IMR-90 (cell line): Measurements from ENCODE around the gene EVPL. TPM values are rescaled to one million over a fixed set of nuclear protein-coding genes. Genes with fewer than 3 reads are reported as not detected.

Experiments used
- ATAC-seq: fragments of 200-7000 bp; cut with Tn5 transposase; 2 replicates; pipeline ENCODE4 v1.9.1; 2020; ENCODE audit warnings: low read depth, mild to moderate bottlenecking, moderate library complexity
- BruUV-seq: library from RNA; stranded (reverse); fragments of 400-500 nt; replicated peaks from 2 replicates; lab custom pipeline; 2021; lab: Mats Ljungman, UMichigan
- CTCF ChIA-PET: fragments of 300-600 bp; formaldehyde crosslinking; extraction: SDS; loops from one replicate; lab custom pipeline; 2021; ENCODE audit warnings: antibody characterized with exemption; lab: Yijun Ruan, JAX
- POLR2A ChIA-PET: fragments of 300-600 bp; sonication (Branson Sonifier 250); formaldehyde crosslinking; loops from one replicate; lab custom pipeline; 2022; ENCODE audit warnings: antibody characterized with exemption; ENCODE audit not compliant: unreplicated experiment; lab: Charles Lee
- DNase-seq: peaks from one replicate; pipeline ENCODE4 v3.0.0; 2013
- H2AFZ ChIP-seq: replicated peaks from 2 replicates; pipeline ENCODE3; 2013; ENCODE audit warnings: low read length, mild to moderate bottlenecking; ENCODE audit not compliant: poor library complexity
- H2AK5ac ChIP-seq: 2 replicates; pipeline ENCODE4 v1.6.1; 2013; ENCODE audit warnings: low read depth, low read length, inconsistent platforms
- H2AK9ac ChIP-seq: replicated peaks from 2 replicates; pipeline ENCODE3; 2013; ENCODE audit warnings: mild to moderate bottlenecking, low read depth, low read length, moderate library complexity; ENCODE audit not compliant: poor library complexity
- H2BK120ac ChIP-seq: 2 replicates; pipeline ENCODE4 v1.6.1; 2013; ENCODE audit warnings: low read depth, low read length, inconsistent platforms
- H2BK15ac ChIP-seq: 3 replicates; pipeline ENCODE4 v1.6.1; 2013; ENCODE audit warnings: low read depth, low read length, inconsistent platforms
- H2BK20ac ChIP-seq: 2 replicates; pipeline ENCODE4 v1.6.1; 2013; ENCODE audit warnings: low read depth, mild to moderate bottlenecking, inconsistent platforms, low read length, moderate library complexity
- H2BK5ac ChIP-seq: 2 replicates; pipeline ENCODE4 v1.6.1; 2013; ENCODE audit warnings: mild to moderate bottlenecking, low read depth, low read length, inconsistent platforms; ENCODE audit not compliant: poor library complexity, severe bottlenecking
- H3K14ac ChIP-seq: replicated peaks from 2 replicates; pipeline ENCODE4 v1.6.1; 2013; ENCODE audit warnings: low read depth, low read length, inconsistent platforms
- H3K18ac ChIP-seq: 2 replicates; pipeline ENCODE4 v1.6.1; 2013; ENCODE audit warnings: low read depth, low read length, control low read depth
- H3K23ac ChIP-seq: 2 replicates; pipeline ENCODE4 v1.6.1; 2013; ENCODE audit warnings: low read depth, low read length, inconsistent platforms
- H3K27ac ChIP-seq: 2 replicates; pipeline ENCODE4 v1.5.1; 2013; ENCODE audit warnings: mild to moderate bottlenecking, control low read depth, low read length; ENCODE audit not compliant: insufficient read depth
- H3K27me3 ChIP-seq: 2 replicates; pipeline ENCODE4 v1.6.1; 2013; ENCODE audit warnings: low read length; ENCODE audit not compliant: control insufficient read depth, insufficient read depth
- H3K36me3 ChIP-seq: 2 replicates; pipeline ENCODE4 v1.6.1; 2013; ENCODE audit warnings: low read length, mixed read lengths; ENCODE audit not compliant: control insufficient read depth, insufficient read depth
- H3K4ac ChIP-seq: 2 replicates; pipeline ENCODE4 v1.6.1; 2013; ENCODE audit warnings: low read depth, low read length, inconsistent platforms
- H3K4me1 ChIP-seq: 2 replicates; pipeline ENCODE4 v1.6.1; 2013; ENCODE audit warnings: low read length, mixed read lengths; ENCODE audit not compliant: control insufficient read depth, insufficient read depth
- H3K4me2 ChIP-seq: 2 replicates; pipeline ENCODE4 v1.6.1; 2013; ENCODE audit warnings: low read depth, mild to moderate bottlenecking, control low read depth, low read length, moderate library complexity
- H3K4me3 ChIP-seq: 2 replicates; pipeline ENCODE4 v1.5.1; 2013; ENCODE audit warnings: low read depth, mild to moderate bottlenecking, control low read depth, low read length, moderate library complexity; ENCODE audit not compliant: insufficient read depth
- H3K56ac ChIP-seq: 2 replicates; pipeline ENCODE4 v1.6.1; 2013; ENCODE audit warnings: low read length, inconsistent platforms; ENCODE audit not compliant: insufficient read depth; ENCODE audit errors: extremely low read depth
- H3K79me1 ChIP-seq, 2 experiments: 2 replicates each; pipeline ENCODE4 v1.6.1; 2013; ENCODE audit warnings: low read length in 2 of 2, inconsistent platforms in 1 of 2, low read depth in 1 of 2
- H3K9ac ChIP-seq: 2 replicates; pipeline ENCODE4 v1.6.1; 2013; ENCODE audit warnings: low read depth, low read length, control low read depth
- H3K9me1 ChIP-seq: 2 replicates; pipeline ENCODE4 v1.6.1; 2013; ENCODE audit warnings: low read length, inconsistent platforms; ENCODE audit not compliant: insufficient read depth
- H3K9me3 ChIP-seq: 2 replicates; pipeline ENCODE4 v1.6.1; 2013; ENCODE audit warnings: low read length; ENCODE audit not compliant: control insufficient read depth, insufficient read depth
- H4K20me1 ChIP-seq: 2 replicates; pipeline ENCODE4 v1.6.1; 2013; ENCODE audit warnings: low read length, inconsistent platforms; ENCODE audit not compliant: insufficient read depth
- H4K5ac ChIP-seq: 2 replicates; pipeline ENCODE4 v1.6.1; 2013; ENCODE audit warnings: mild to moderate bottlenecking, low read depth, low read length, control low read depth
- H4K8ac ChIP-seq, 2 experiments: 2 replicates each; pipeline ENCODE4 v1.6.1; 2013; ENCODE audit warnings: low read depth in 2 of 2, low read length in 2 of 2, control low read depth in 1 of 2, inconsistent platforms in 1 of 2
- H4K91ac ChIP-seq: 2 replicates; pipeline ENCODE4 v1.6.1; 2013; ENCODE audit warnings: low read depth, low read length, inconsistent platforms; ENCODE audit not compliant: insufficient read depth
- CEBPB ChIP-seq: IDR thresholded peaks from 2 replicates; pipeline ENCODE4 v1.6.1; 2012; ENCODE audit warnings: low read depth, low read length, improper control_type of control experiment
- CHD1 ChIP-seq: IDR thresholded peaks from 2 replicates; pipeline ENCODE4 v1.6.1; 2012; ENCODE audit warnings: low read depth, low read length, improper control_type of control experiment
- FOS ChIP-seq: fragments of 150-350 bp; IDR thresholded peaks from 2 replicates; pipeline ENCODE4 v1.6.1; 2016; ENCODE audit warnings: low read depth, low read length
- MAFK ChIP-seq: IDR thresholded peaks from 2 replicates; pipeline ENCODE4 v1.6.1; 2012; ENCODE audit warnings: low read depth, low read length, improper control_type of control experiment
- MAZ ChIP-seq: IDR thresholded peaks from 2 replicates; pipeline ENCODE4 v1.6.1; 2012; ENCODE audit warnings: low read depth, mild to moderate bottlenecking, low read length, improper control_type of control experiment, moderate library complexity, borderline replicate concordance
- MXI1 ChIP-seq: IDR thresholded peaks from 2 replicates; pipeline ENCODE4 v1.6.1; 2012; ENCODE audit warnings: low read depth, mild to moderate bottlenecking, low read length, moderate library complexity, borderline replicate concordance
- NFE2L2 ChIP-seq: fragments of 150-350 bp; IDR thresholded peaks from 2 replicates; pipeline ENCODE4 v1.6.1; 2016; ENCODE audit warnings: low read depth, mild to moderate bottlenecking, low read length
- POLR2A ChIP-seq: IDR thresholded peaks from 2 replicates; pipeline ENCODE4 v1.6.1; 2012; ENCODE audit warnings: mild to moderate bottlenecking, low read depth, low read length
- RAD21 ChIP-seq: IDR thresholded peaks from 2 replicates; pipeline ENCODE4 v1.6.1; 2012; ENCODE audit warnings: low read length, improper control_type of control experiment
- RCOR1 ChIP-seq: IDR thresholded peaks from 2 replicates; pipeline ENCODE4 v1.6.1; 2012; ENCODE audit warnings: mild to moderate bottlenecking, low read length, improper control_type of control experiment; ENCODE audit not compliant: insufficient replicate concordance
- RFX5 ChIP-seq: IDR thresholded peaks from 2 replicates; pipeline ENCODE4 v1.8.0; 2012; ENCODE audit warnings: low read depth, mild to moderate bottlenecking, low read length, moderate library complexity
- SMC3 ChIP-seq: fragments of 150-350 bp; IDR thresholded peaks from 2 replicates; pipeline ENCODE4 v1.6.1; 2016; ENCODE audit warnings: low read depth, mild to moderate bottlenecking, antibody characterized with exemption, low read length, moderate library complexity
- WGBS, 2 experiments: methylation state at CpG; one replicate each; pipeline versions ENCODE4 v1.1.5 to v1.1.7; 2013; ENCODE audit warnings: missing lambda C conversion rate in 2 of 2; ENCODE audit not compliant: insufficient read length in 1 of 2; ENCODE audit errors: extremely low coverage in 2 of 2; 5-methylcytosine and 5-hydroxymethylcytosine counted together
- dilution Hi-C: fragments of 300-500 bp; cut with HindIII; formaldehyde crosslinking; loops from one replicate; pipeline ENCODE4 v1.14.3; 2018; ENCODE audit warnings: low sequenced_read_pairs; ENCODE audit not compliant: unreplicated experiment
- in situ Hi-C: fragments of 300-500 bp; cut with MboI; formaldehyde crosslinking; loops from 3 replicates; pipeline ENCODE4 v1.14.3; 2019; ENCODE audit warnings: low sequenced_read_pairs, inconsistent platforms, mixed read lengths
- intact Hi-C: fragments of 100-400 bp; cut with micrococcal nuclease; formaldehyde crosslinking; loops from 2 replicates; pipeline ENCODE4 v1.10.0; 2022
- polyA plus RNA-seq, 3 experiments: library from polyadenylated mRNA; depleted of rRNA; stranded (reverse); fragments of >200 nt; gene quantifications; 2 replicates each; pipeline ENCODE4 v1.2.3, GENCODE V29; 2012; ENCODE audit warnings: low replicate concordance in 1 of 3
- total RNA-seq: library from RNA; depleted of rRNA; stranded (reverse); fragments of >200 nt; gene quantifications from 2 replicates; pipeline ENCODE4 v1.2.3, GENCODE V29; 2012
- TF ChIP-seq, protein P1 (sequence below): fragments of 150-350 bp; IDR thresholded peaks from 2 replicates; pipeline ENCODE4 v1.6.1; 2016; ENCODE audit warnings: low read depth, mild to moderate bottlenecking, low read length, moderate library complexity, borderline replicate concordance
- TF ChIP-seq, protein P2 (sequence below): conservative IDR thresholded peaks from 2 replicates; pipeline ENCODE4 v1.5.1; 2012; ENCODE audit warnings: mild to moderate bottlenecking, low read depth, low read length, improper control_type of control experiment
- TF ChIP-seq, protein P3 (sequence below): fragments of 150-350 bp; IDR thresholded peaks from 2 replicates; pipeline ENCODE4 v1.6.1; 2017; ENCODE audit warnings: mild to moderate bottlenecking, antibody characterized with exemption, low read length, low read depth

Gene EVPL
- total and polyA plus RNA-seq, 2 of the 4 experiments (the other 2 are of a cell fraction) = not detected

DNA sequence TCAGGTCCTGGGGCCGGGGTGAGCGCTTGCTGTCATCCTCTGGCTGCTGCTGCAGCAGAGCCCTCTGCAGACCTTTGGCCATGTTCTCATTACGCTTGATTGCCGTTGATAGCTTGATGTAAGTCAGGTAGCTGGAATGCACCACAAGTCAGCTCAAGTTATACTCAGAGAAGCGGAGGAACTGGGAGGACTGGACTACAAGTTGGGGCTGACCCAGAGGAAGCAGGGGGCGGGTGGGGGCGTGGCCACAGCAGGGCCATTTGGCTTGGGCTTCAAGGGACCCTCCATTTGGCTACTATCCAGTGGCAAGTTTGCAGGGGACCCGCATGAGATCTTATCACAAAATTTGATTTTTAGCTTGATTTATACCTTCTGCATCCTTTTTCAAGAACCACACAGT, 19.0 kb upstream of the EVPL start:
- Histone ChIP-seq H3K9me1 (peaks cover 10% of the 10 kb centered on the region; the same call in 1 of the 2 replicates), H4K20me1 (peaks cover 6% of the 10 kb centered on the region; the same call in 1 of the 2 replicates), H3K4ac (no peak overlapping the region), H3K9me3 (no peaks in the 10 kb centered on the region), H3K4me1 (no peaks in the 10 kb centered on the region), H3K27ac (no peak overlapping the region), H3K18ac (no peak overlapping the region), H4K91ac (no peak overlapping the region), H3K9ac (no peak overlapping the region), H2BK20ac (no peak overlapping the region), H3K27me3 (no peaks in the 10 kb centered on the region), H2AK5ac (no peak overlapping the region), H2BK5ac (no peak overlapping the region), H2BK120ac (no peak overlapping the region), H3K23ac (no peak overlapping the region), H3K14ac (no peak overlapping the region), H3K56ac (no peak overlapping the region), H3K4me2 (no peak overlapping the region), H4K5ac (no peak overlapping the region), H2AFZ (no peak overlapping the region), H3K79me1 (peaks cover 11 to 41% of the 10 kb centered on the region in 2 experiments; a peak in 3 of 4 replicates), H2BK15ac (no peak overlapping the region), H3K36me3 (peaks cover 80% of the 10 kb centered on the region), H4K8ac (no peak overlapping the region), H3K4me3 (no peak overlapping the region), H2AK9ac (no peak overlapping the region)
- no TSS peak for BruUV-seq
- TF ChIP-seq RFX5 (no peak), SMC3 (no peak), CHD1 (no peak), CEBPB (no peak), RCOR1 (no peak), NFE2L2 (no peak), MAFK (no peak), MAZ (no peak), RAD21 (no peak), FOS (no peak), MXI1 (no peak), POLR2A (no peak)
- TF ChIP-seq, protein P1, sequence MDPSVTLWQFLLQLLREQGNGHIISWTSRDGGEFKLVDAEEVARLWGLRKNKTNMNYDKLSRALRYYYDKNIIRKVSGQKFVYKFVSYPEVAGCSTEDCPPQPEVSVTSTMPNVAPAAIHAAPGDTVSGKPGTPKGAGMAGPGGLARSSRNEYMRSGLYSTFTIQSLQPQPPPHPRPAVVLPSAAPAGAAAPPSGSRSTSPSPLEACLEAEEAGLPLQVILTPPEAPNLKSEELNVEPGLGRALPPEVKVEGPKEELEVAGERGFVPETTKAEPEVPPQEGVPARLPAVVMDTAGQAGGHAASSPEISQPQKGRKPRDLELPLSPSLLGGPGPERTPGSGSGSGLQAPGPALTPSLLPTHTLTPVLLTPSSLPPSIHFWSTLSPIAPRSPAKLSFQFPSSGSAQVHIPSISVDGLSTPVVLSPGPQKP = no peak
- TF ChIP-seq, protein P2, sequence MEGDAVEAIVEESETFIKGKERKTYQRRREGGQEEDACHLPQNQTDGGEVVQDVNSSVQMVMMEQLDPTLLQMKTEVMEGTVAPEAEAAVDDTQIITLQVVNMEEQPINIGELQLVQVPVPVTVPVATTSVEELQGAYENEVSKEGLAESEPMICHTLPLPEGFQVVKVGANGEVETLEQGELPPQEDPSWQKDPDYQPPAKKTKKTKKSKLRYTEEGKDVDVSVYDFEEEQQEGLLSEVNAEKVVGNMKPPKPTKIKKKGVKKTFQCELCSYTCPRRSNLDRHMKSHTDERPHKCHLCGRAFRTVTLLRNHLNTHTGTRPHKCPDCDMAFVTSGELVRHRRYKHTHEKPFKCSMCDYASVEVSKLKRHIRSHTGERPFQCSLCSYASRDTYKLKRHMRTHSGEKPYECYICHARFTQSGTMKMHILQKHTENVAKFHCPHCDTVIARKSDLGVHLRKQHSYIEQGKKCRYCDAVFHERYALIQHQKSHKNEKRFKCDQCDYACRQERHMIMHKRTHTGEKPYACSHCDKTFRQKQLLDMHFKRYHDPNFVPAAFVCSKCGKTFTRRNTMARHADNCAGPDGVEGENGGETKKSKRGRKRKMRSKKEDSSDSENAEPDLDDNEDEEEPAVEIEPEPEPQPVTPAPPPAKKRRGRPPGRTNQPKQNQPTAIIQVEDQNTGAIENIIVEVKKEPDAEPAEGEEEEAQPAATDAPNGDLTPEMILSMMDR = no peak
- TF ChIP-seq, protein P3, sequence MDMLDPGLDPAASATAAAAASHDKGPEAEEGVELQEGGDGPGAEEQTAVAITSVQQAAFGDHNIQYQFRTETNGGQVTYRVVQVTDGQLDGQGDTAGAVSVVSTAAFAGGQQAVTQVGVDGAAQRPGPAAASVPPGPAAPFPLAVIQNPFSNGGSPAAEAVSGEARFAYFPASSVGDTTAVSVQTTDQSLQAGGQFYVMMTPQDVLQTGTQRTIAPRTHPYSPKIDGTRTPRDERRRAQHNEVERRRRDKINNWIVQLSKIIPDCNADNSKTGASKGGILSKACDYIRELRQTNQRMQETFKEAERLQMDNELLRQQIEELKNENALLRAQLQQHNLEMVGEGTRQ = no peak
- dilution Hi-C loops = no loop called here
- no peak for DNase-seq
- intact Hi-C loops = no loop called here
- in situ Hi-C loops = no loop called here
- CTCF ChIA-PET = no interaction called here
- WGBS, 2 experiments = 100% methylated on average over 2 of the region's 8 CpGs; no CpG with 5 or more reads in 1 of the 2 experiments
- no peak for ATAC-seq
- POLR2A ChIA-PET = no interaction called here
